DND-41 (cell line): ENCODE data around the gene BAX.

ENCODE experiments used
- ATAC-seq: fragments of 200-7000 bp; cut with Tn5 transposase; 3 replicates; pipeline ENCODE4 v1.9.1; 2021; ENCODE audit warnings: low read depth; ENCODE audit not compliant: insufficient read depth
- DNase-seq: peaks from one replicate; pipeline ENCODE4 v3.0.0-alpha.2; 2020
- H2AFZ ChIP-seq: 2 replicates; pipeline ENCODE4 v1.6.0; 2012; ENCODE audit warnings: low read depth, low read length
- H3K27ac ChIP-seq: 2 replicates; pipeline ENCODE4 v1.5.1; 2012; ENCODE audit warnings: low read length, inconsistent platforms
- H3K27me3 ChIP-seq: fragments of 200-600 bp; sonication (generic); 2 replicates; pipeline ENCODE4 v1.6.0; 2012; ENCODE audit warnings: low read length, mild to moderate bottlenecking, inconsistent platforms; ENCODE audit not compliant: insufficient read depth, poor library complexity
- H3K36me3 ChIP-seq: 2 replicates; pipeline ENCODE4 v1.5.1; 2012; ENCODE audit warnings: low read length, inconsistent platforms; ENCODE audit not compliant: insufficient read depth
- H3K4me1 ChIP-seq: 2 replicates; pipeline ENCODE4 v1.5.1; 2012; ENCODE audit warnings: mild to moderate bottlenecking, low read length; ENCODE audit not compliant: insufficient read depth
- H3K4me2 ChIP-seq: 2 replicates; pipeline ENCODE4 v1.6.0; 2012; ENCODE audit warnings: mild to moderate bottlenecking, moderate library complexity, low read length, inconsistent platforms; ENCODE audit not compliant: insufficient read depth
- H3K4me3 ChIP-seq, 2 experiments: fragments of 200-600 bp in 1 of 2; shearing (Covaris generic) in 1 of 2; 2 replicates each; pipeline ENCODE4 v1.5.1; 2012 to 2016; ENCODE audit warnings: inconsistent platforms in 2 of 2, low read length in 2 of 2, mild to moderate bottlenecking in 2 of 2, low read depth in 1 of 2, moderate library complexity in 1 of 2
- H3K79me2 ChIP-seq: 2 replicates; pipeline ENCODE4 v1.6.0; 2012; ENCODE audit warnings: low read length, inconsistent platforms; ENCODE audit not compliant: insufficient read depth
- H3K9ac ChIP-seq: 2 replicates; pipeline ENCODE4 v1.6.0; 2012; ENCODE audit warnings: low read depth, mild to moderate bottlenecking, inconsistent platforms, low read length, moderate library complexity
- H3K9me3 ChIP-seq: 2 replicates; pipeline ENCODE4 v1.5.1; 2012; ENCODE audit warnings: low read length, moderate library complexity, mild to moderate bottlenecking, inconsistent platforms; ENCODE audit not compliant: insufficient read depth, severe bottlenecking
- H4K20me1 ChIP-seq: 2 replicates; pipeline ENCODE4 v1.6.0; 2012; ENCODE audit warnings: low read length; ENCODE audit not compliant: insufficient read depth
- CTCF ChIP-seq: IDR thresholded peaks from 2 replicates; pipeline ENCODE4 v1.5.1; 2012; ENCODE audit warnings: borderline replicate concordance, low read length, moderate library complexity, mild to moderate bottlenecking; ENCODE audit not compliant: poor library complexity, severe bottlenecking; ENCODE audit errors: extremely low read depth
- EZH2 ChIP-seq: IDR thresholded peaks from 3 replicates; pipeline ENCODE4 v1.6.1; 2012; ENCODE audit warnings: borderline replicate concordance, low read depth, mild to moderate bottlenecking, moderate library complexity, low read length, inconsistent platforms; ENCODE audit not compliant: severe bottlenecking

Gene BAX

GRCh38 chr19:48953141-48953540 is 1.5 kb upstream of the BAX start:
- H3K4me2 ChIP-seq, result no peak overlapping the region

DNA sequence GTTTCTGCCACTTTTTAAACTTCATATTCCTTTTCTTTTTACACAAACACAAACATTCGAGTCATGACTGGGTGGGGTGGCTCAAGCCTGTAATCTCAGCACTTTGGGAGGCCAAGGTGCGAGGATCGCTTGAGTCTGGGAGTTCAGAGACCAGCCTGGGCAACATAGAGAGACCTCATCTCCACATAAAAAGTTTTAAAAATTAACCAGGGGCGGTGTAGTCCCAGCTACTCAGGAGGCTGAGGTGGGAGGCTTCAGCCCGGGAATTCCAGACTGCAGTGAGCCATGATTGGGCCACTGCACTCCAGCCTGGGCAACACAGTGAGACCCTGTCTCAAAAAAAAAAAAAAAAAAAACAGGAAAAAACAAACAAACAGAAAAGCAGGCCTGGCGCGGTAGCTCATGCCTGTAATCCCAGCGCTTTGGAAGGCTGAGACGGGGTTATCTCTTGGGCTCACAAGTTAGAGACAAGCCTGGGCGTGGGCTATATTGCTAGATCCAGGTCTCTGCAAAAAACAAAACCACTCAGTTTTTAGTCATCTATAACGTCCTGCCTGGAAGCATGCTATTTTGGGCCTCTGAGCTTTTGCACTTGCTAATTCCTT is 583 bp upstream of the BAX start:
- Histone ChIP-seq H2AFZ (peak overlapping the region; percentile 100), H3K4me3 (peak overlapping the region; percentile 75 to 89; a peak in 3 of 4 replicates), H3K4me2 (peak overlapping the region; percentile 87), H3K9ac (peak overlapping the region; percentile 89), H3K27me3 (no peaks in the 10 kb centered on the region), H3K36me3 (peaks cover 15% of the 10 kb centered on the region), H3K9me3 (no peaks in the 10 kb centered on the region), H4K20me1 (0 out of 2 replicates have a peak, but pooled peaks cover 3% of the 10 kb centered on the region), H3K27ac (peak overlapping the region; percentile 94), H3K79me2 (peaks cover 29% of the 10 kb centered on the region), H3K4me1 (peaks cover 25% of the 10 kb centered on the region)
- ATAC-seq (no peak), DNase-seq (no peak)
- TF ChIP-seq CTCF (no peak), EZH2 (no peak)

More at GRCh38 chr19:48953141-48953540, 1.5 kb upstream of the BAX start:
- Histone ChIP-seq H3K4me3 (no peak overlapping the region), H3K9me3 (no peaks in the 10 kb centered on the region), H2AFZ (no peak overlapping the region; the same call in 1 of the 2 replicates), H3K27me3 (no peaks in the 10 kb centered on the region), H3K79me2 (peaks cover 28% of the 10 kb centered on the region), H3K27ac (no peak overlapping the region), H3K9ac (no peak overlapping the region), H4K20me1 (0 out of 2 replicates have a peak, but pooled peaks cover 3% of the 10 kb centered on the region), H3K36me3 (peaks cover 15% of the 10 kb centered on the region), H3K4me1 (peaks cover 25% of the 10 kb centered on the region)
- DNase-seq (no peak), ATAC-seq (no peak)
- TF ChIP-seq EZH2, result no peak
- TF ChIP-seq CTCF, result no peak

- no peaks in the 10 kb centered on the region for H3K27me3 ChIP-seq
- H2AFZ ChIP-seq, result peak overlapping the region; percentile 77
- H3K79me2 ChIP-seq, result peaks cover 29% of the 10 kb centered on the region
- no peak for ATAC-seq
- peak overlapping the region; percentile 94 for H3K27ac ChIP-seq
- no peak for DNase-seq
- H3K4me1 ChIP-seq, result peaks cover 32% of the 10 kb centered on the region
- H3K9ac ChIP-seq, result peak overlapping the region; percentile 89
- 0 out of 2 replicates have a peak, but pooled peaks cover 3% of the 10 kb centered on the region for H4K20me1 ChIP-seq
- H3K36me3 ChIP-seq, result peaks cover 15% of the 10 kb centered on the region
- H3K4me2 ChIP-seq, result peak overlapping the region; percentile 87
- no peaks in the 10 kb centered on the region for H3K9me3 ChIP-seq
- H3K4me3 ChIP-seq, result peak overlapping the region; percentile 75 to 89; a peak in 3 of 4 replicates
- TF ChIP-seq EZH2 (no peak), CTCF (no peak)
Observed at GRCh38 chr19:48955308-48955958, 758 bp downstream of the BAX start.
